ENCODE data around the gene TOMM40. TPM values are rescaled to one million over a fixed set of nuclear protein-coding genes. Genes with fewer than 3 reads are reported as not detected.

Gene TOMM40
- total and polyA plus RNA-seq, 9 of the 15 experiments (the other 6 are each of a cell fraction or from before 2014, with no cell fraction given) = 0.89 to 290 (median 160) TPM

GRCh38 chr19:44856421-44857083 is 34.5 kb upstream of the TOMM40 start (continued):
- TF ChIP-seq TAL1 (IDR thresholded peaks at IDR 0.05) (peak; percentile 17; the same call in 1 of the 2 replicates), YBX1 (IDR thresholded peaks at IDR 0.05) (no peak), PHF8 (IDR thresholded peaks at IDR 0.05; ENCODE audit: borderline replicate concordance, low read length) (no peak), SMAD3 (CRISPR knock-in tag; conservative IDR thresholded peaks at IDR 0.05) (no peak), ETV5 (CRISPR knock-in tag; IDR thresholded peaks at IDR 0.05; ENCODE audit: low read depth) (peak; percentile 43; the same call in 1 of the 2 replicates), SRSF3 (IDR thresholded peaks at IDR 0.05; ENCODE audit: insufficient read depth, low read length) (no peak), ZNF778 (CRISPR knock-in tag; IDR thresholded peaks at IDR 0.05) (no peak), POLR2AphosphoS2 (IDR thresholded peaks at IDR 0.05; ENCODE audit: low read length) (no peak), MIER1 (IDR thresholded peaks at IDR 0.05; ENCODE audit: low read depth) (no peak), ZNF12 (CRISPR knock-in tag; IDR thresholded peaks at IDR 0.05) (no peak), SNIP1 (IDR thresholded peaks at IDR 0.05; ENCODE audit: low read depth) (no peak), ARID4B (CRISPR knock-in tag; IDR thresholded peaks at IDR 0.05) (0 out of 2 replicates have a peak, but pooled peaks have one; percentile 20), MBD2 (IDR thresholded peaks at IDR 0.05; ENCODE audit: borderline replicate concordance, low read depth) (0 out of 2 replicates have a peak, but pooled peaks have one; percentile 19), TCF7 (IDR thresholded peaks at IDR 0.05; ENCODE audit: borderline replicate concordance) (no peak), HLTF (IDR thresholded peaks at IDR 0.05) (no peak), HNRNPK (IDR thresholded peaks at IDR 0.05; ENCODE audit: low read depth, low read length, poor library complexity, severe bottlenecking) (no peak)
- TF ChIP-seq, protein P1, sequence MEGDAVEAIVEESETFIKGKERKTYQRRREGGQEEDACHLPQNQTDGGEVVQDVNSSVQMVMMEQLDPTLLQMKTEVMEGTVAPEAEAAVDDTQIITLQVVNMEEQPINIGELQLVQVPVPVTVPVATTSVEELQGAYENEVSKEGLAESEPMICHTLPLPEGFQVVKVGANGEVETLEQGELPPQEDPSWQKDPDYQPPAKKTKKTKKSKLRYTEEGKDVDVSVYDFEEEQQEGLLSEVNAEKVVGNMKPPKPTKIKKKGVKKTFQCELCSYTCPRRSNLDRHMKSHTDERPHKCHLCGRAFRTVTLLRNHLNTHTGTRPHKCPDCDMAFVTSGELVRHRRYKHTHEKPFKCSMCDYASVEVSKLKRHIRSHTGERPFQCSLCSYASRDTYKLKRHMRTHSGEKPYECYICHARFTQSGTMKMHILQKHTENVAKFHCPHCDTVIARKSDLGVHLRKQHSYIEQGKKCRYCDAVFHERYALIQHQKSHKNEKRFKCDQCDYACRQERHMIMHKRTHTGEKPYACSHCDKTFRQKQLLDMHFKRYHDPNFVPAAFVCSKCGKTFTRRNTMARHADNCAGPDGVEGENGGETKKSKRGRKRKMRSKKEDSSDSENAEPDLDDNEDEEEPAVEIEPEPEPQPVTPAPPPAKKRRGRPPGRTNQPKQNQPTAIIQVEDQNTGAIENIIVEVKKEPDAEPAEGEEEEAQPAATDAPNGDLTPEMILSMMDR (IDR thresholded peaks at IDR 0.05 in 2 of 3, conservative IDR thresholded peaks at IDR 0.05 in 1 of 3; ENCODE audit: insufficient read depth in 2 of 3, low read depth in 1 of 3, low read length in 3 of 3) = no peak
- TF ChIP-seq, protein P2, sequence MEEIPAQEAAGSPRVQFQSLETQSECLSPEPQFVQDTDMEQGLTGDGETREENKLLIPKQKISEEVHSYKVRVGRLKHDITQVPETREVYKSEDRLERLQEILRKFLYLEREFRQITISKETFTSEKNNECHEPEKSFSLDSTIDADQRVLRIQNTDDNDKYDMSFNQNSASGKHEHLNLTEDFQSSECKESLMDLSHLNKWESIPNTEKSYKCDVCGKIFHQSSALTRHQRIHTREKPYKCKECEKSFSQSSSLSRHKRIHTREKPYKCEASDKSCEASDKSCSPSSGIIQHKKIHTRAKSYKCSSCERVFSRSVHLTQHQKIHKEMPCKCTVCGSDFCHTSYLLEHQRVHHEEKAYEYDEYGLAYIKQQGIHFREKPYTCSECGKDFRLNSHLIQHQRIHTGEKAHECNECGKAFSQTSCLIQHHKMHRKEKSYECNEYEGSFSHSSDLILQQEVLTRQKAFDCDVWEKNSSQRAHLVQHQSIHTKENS (CRISPR knock-in tag; IDR thresholded peaks at IDR 0.05) = no peak
- TF ChIP-seq, protein P3, sequence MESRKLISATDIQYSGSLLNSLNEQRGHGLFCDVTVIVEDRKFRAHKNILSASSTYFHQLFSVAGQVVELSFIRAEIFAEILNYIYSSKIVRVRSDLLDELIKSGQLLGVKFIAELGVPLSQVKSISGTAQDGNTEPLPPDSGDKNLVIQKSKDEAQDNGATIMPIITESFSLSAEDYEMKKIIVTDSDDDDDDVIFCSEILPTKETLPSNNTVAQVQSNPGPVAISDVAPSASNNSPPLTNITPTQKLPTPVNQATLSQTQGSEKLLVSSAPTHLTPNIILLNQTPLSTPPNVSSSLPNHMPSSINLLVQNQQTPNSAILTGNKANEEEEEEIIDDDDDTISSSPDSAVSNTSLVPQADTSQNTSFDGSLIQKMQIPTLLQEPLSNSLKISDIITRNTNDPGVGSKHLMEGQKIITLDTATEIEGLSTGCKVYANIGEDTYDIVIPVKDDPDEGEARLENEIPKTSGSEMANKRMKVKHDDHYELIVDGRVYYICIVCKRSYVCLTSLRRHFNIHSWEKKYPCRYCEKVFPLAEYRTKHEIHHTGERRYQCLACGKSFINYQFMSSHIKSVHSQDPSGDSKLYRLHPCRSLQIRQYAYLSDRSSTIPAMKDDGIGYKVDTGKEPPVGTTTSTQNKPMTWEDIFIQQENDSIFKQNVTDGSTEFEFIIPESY (CRISPR knock-in tag; IDR thresholded peaks at IDR 0.05) = peak; percentile 49; the same call in 1 of the 2 replicates

Data from K562 (cell line).